Esophagus squamous epithelium (tissue), 5 donors: Measurements from ENCODE around the gene GPR21. TPM values are rescaled to one million over a fixed set of nuclear protein-coding genes. Genes with fewer than 3 reads are reported as not detected.
A peak's percentile ranks its signal among the peaks of the same experiment; 100 is the strongest.

Source experiments
- DNase-seq: peaks from one replicate; lab custom pipeline; 2025; lab: John Stamatoyannopoulos, UW
- H3K27ac ChIP-seq, 4 donors: fragments of 200-600 bp; sonication (generic); one replicate each; pipeline ENCODE4 v1.5.1; 2016 to 2019; ENCODE audit warnings: mild to moderate bottlenecking in 1 of 4
- H3K27me3 ChIP-seq, 4 donors: fragments of 200-600 bp; sonication (generic); 1 replicate in 3 of 4; 2 replicates in 1 of 4; pipeline versions ENCODE4 v1.5.1 to v1.6.0; 2017 to 2021; ENCODE audit warnings: antibody characterized with exemption in 1 of 4
- H3K36me3 ChIP-seq, 3 donors: fragments of 200-600 bp; sonication (generic); one replicate each; pipeline ENCODE4 v1.5.1; 2016 to 2019
- H3K4me1 ChIP-seq, 3 donors: fragments of 200-600 bp; sonication (generic); one replicate each; pipeline ENCODE4 v1.5.1; 2017 to 2019
- H3K4me3 ChIP-seq, 4 donors: fragments of 200-600 bp; sonication (generic); 1 replicate in 3 of 4; 2 replicates in 1 of 4; pipeline ENCODE4 v1.5.1; 2016 to 2019; ENCODE audit warnings: mild to moderate bottlenecking in 2 of 4, moderate library complexity in 1 of 4
- H3K9me3 ChIP-seq, 3 donors: fragments of 200-600 bp; sonication (generic); one replicate each; pipeline ENCODE4 v1.5.1; 2016 to 2019
- CTCF ChIP-seq, 6 experiments: fragments of 450-650 bp in 4 of 6; fragments of 200-600 bp in 2 of 6; sonication (generic) in 2 of 6; IDR thresholded peaks; one replicate each; pipeline ENCODE4 v1.5.1; 2016 to 2019; ENCODE audit warnings: antibody characterized with exemption in 6 of 6, mild to moderate bottlenecking in 4 of 6, moderate library complexity in 4 of 6
- POLR2A ChIP-seq, 4 donors: fragments of 450-650 bp; IDR thresholded peaks; one replicate each; pipeline ENCODE4 v1.6.1; 2017; ENCODE audit warnings: antibody characterized with exemption in 4 of 4, mild to moderate bottlenecking in 4 of 4, moderate library complexity in 3 of 4
- WGBS, 2 donors: methylation state at CpG; one replicate each; pipeline ENCODE4 v1.1.5; 2018; 5-methylcytosine and 5-hydroxymethylcytosine counted together
- intact Hi-C: fragments of 100-400 bp; cut with DNase I; formaldehyde crosslinking; loops from one replicate; pipeline ENCODE4 v1.15.0; 2022
- total RNA-seq, 4 donors: library from RNA; depleted of rRNA; stranded (reverse); fragments of >200 nt; gene quantifications; one replicate each; pipeline ENCODE4 v1.1.0, GENCODE V29; 2016
- donor health status: DM: yes; HTN: yes; CAD: no.

Gene GPR21
- total RNA-seq, 4 donors from 2014 or later = 0.68 to 1.9 TPM; not detected in 2

- 57 to 76% methylated on average over 3 of the region's 3 CpGs for WGBS, 2 donors
- no peak for DNase-seq
- intact Hi-C loops = no loop called here
- Histone ChIP-seq H3K36me3 (peaks cover 0 to 41% (median 0%) of the 10 kb centered on the region in 3 donors), H3K4me1 (peaks cover 0 to 20% (median 2%) of the 10 kb centered on the region in 3 donors), H3K27ac (peak overlapping the region in 3 of 4 donors; percentile 54 to 70 (median 70)), H3K4me3 (peak overlapping the region in 1 of 4 donors; percentile 7), H3K9me3 (no peaks in the 10 kb centered on the region), H3K27me3 (no peaks in the 10 kb centered on the region)
- TF ChIP-seq CTCF (IDR thresholded peaks at IDR 0.05) (no peak), POLR2A (IDR thresholded peaks at IDR 0.05) (no peak)
These were observed 3.6 kb downstream of the GPR21 start for GRCh38 chr9:123036893-123037545.

DNA sequence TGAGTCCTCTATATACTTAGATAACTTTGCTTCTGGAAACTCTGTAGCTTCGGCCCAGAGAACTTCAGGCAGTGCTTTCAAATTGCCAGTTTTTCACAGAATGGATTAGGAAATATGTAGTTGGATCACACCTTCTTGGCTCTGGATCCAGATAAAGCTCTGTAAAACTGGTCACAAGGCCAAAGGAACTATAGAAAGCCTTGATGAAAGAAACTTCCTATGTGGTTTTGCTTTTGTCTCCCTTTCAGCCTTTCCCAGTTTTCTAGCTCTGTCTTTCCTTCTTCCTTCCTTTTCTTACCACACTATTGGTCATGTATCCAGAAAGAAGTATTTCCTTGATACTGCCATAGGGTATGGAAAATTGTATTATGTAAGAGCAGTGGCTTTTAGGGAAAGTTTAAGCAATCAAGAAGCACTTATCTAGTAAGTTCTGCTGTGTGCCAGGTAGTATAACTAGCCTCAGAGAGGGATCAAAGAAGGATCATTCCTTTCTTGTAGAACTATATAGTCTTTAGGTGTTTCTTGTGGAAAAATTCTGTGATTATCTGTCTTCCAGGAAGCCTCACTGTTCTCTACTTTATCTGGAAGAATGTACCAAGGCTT, 6.3 kb downstream of the GPR21 start:
- Histone ChIP-seq H3K36me3 (peaks cover 0 to 50% (median 0%) of the 10 kb centered on the region in 3 donors), H3K27me3 (no peaks in the 10 kb centered on the region), H3K4me3 (no peak overlapping the region), H3K27ac (peak overlapping the region in 3 of 4 donors; percentile 11 to 70 (median 43)), H3K4me1 (peaks cover 0 to 14% (median 2%) of the 10 kb centered on the region in 3 donors), H3K9me3 (no peaks in the 10 kb centered on the region)
- no peak for TF ChIP-seq POLR2A (IDR thresholded peaks at IDR 0.05)
- no peak for TF ChIP-seq CTCF (IDR thresholded peaks at IDR 0.05)
- DNase-seq = no peak
- intact Hi-C loops = no loop called here
- 11 to 50% methylated on average over 1 of the region's 1 CpG for WGBS, 2 donors

GRCh38 chr9:123040801-123041200, 7.3 kb downstream of the GPR21 start:
- TF ChIP-seq CTCF (IDR thresholded peaks at IDR 0.05) (no peak), POLR2A (IDR thresholded peaks at IDR 0.05) (no peak)
- no peaks in the 10 kb centered on the region for H3K9me3 ChIP-seq
- H3K4me1 ChIP-seq = peaks cover 0 to 14% (median 2%) of the 10 kb centered on the region in 3 donors
- intact Hi-C loops = no loop called here
- peaks cover 0 to 48% (median 0%) of the 10 kb centered on the region in 3 donors for H3K36me3 ChIP-seq
- WGBS, 2 donors = 57 to 75% methylated on average over 1 of the region's 1 CpG
- H3K27me3 ChIP-seq = no peaks in the 10 kb centered on the region
- no peak overlapping the region for H3K4me3 ChIP-seq
- peak overlapping the region in 2 of 4 donors; percentile 38 to 73 for H3K27ac ChIP-seq
- DNase-seq = no peak

GRCh38 chr9:123041489-123041888, 8.0 kb downstream of the GPR21 start:
- no peaks in the 10 kb centered on the region for H3K27me3 ChIP-seq
- H3K27ac ChIP-seq = peak overlapping the region in 3 of 4 donors; percentile 23 to 73 (median 66)
- DNase-seq = no peak
- H3K9me3 ChIP-seq = no peaks in the 10 kb centered on the region
- H3K4me1 ChIP-seq = peaks cover 0 to 14% (median 2%) of the 10 kb centered on the region in 3 donors
- 55 to 64% methylated on average over 2 of the region's 2 CpGs for WGBS, 2 donors
- H3K4me3 ChIP-seq = no peak overlapping the region
- TF ChIP-seq CTCF (IDR thresholded peaks at IDR 0.05) (no peak), POLR2A (IDR thresholded peaks at IDR 0.05) (no peak)
- H3K36me3 ChIP-seq = peaks cover 0 to 45% (median 0%) of the 10 kb centered on the region in 3 donors
- intact Hi-C loops = no loop called here
